GM19397 (cell line): ENCODE data around the gene RNASE2.
A peak's percentile ranks its signal among the peaks of the same experiment; 100 is the strongest.
"Not testable (repeated sequence)": the region's sequence is repeated elsewhere in the genome, so short reads cannot be mapped to it uniquely, and the experiment has no call there.

Experiments
- ATAC-seq: cut with Tn5 transposase; IDR thresholded peaks from one replicate; pipeline ENCODE4 v1.9.1; 2021; ENCODE audit warnings: mild to moderate bottlenecking, moderate library complexity; ENCODE audit not compliant: unreplicated experiment

RNASE2 gene

GRCh38 chr14:20954736-20955537, at the start of gene RNASE2:
TSS of gene RNASE2 (plus strand) at chr14:20955487. CDS start at chr14:20955772, 285 bp downstream.
- ATAC-seq: not testable (repeated sequence)

GRCh38 chr14:20905676-20906075, 49.6 kb upstream of the RNASE2 start:
- ATAC-seq: no peak

- ATAC-seq: no peak
These were observed 48.1 kb upstream of the RNASE2 start for GRCh38 chr14:20907214-20907613.

GRCh38 chr14:20910822-20911221, 44.5 kb upstream of the RNASE2 start:
- ATAC-seq: not testable (repeated sequence)

- not testable (repeated sequence) for ATAC-seq
These were observed 36.1 kb upstream of the RNASE2 start for GRCh38 chr14:20919038-20919756.

GRCh38 chr14:20923766-20924297, 31.5 kb upstream of the RNASE2 start:
- ATAC-seq: not testable (repeated sequence)

GRCh38 chr14:20934148-20934762, 21.0 kb upstream of the RNASE2 start:
- ATAC-seq: no peak

- no peak for ATAC-seq
These were observed 19.8 kb upstream of the RNASE2 start for GRCh38 chr14:20935303-20935984.

GRCh38 chr14:20945146-20945545, 10.1 kb upstream of the RNASE2 start:
- not testable (repeated sequence) for ATAC-seq

- ATAC-seq: not testable (repeated sequence)
These were observed 8.6 kb upstream of the RNASE2 start for GRCh38 chr14:20946707-20947106.

- not testable (repeated sequence) for ATAC-seq
These were observed 219 bp downstream of the RNASE2 start for GRCh38 chr14:20955538-20955873.

GRCh38 chr14:20956376-20956976, 1.2 kb downstream of the RNASE2 start:
- ATAC-seq: no peak

- ATAC-seq: not testable (repeated sequence)
These were observed 3.7 kb downstream of the RNASE2 start for GRCh38 chr14:20958946-20959345.

- ATAC-seq: no peak
These were observed 14.0 kb downstream of the RNASE2 start for GRCh38 chr14:20969336-20969735.

- ATAC-seq: peak; percentile 6
These were observed 15.3 kb downstream of the RNASE2 start for GRCh38 chr14:20970647-20970982.

GRCh38 chr14:20970983-20971704, 15.9 kb downstream of the RNASE2 start:
- ATAC-seq: peak; percentile 92

- peak; percentile 24 for ATAC-seq
These were observed 16.4 kb downstream of the RNASE2 start for GRCh38 chr14:20971705-20972021.

GRCh38 chr14:20973501-20973900, 18.2 kb downstream of the RNASE2 start:
- no peak for ATAC-seq

GRCh38 chr14:20976291-20976690, 21.0 kb downstream of the RNASE2 start:
- ATAC-seq: no peak

GRCh38 chr14:20978687-20979086, 23.4 kb downstream of the RNASE2 start:
- no peak for ATAC-seq
